ENCODE measurements around the gene TTC34. TPM values are rescaled to one million over a fixed set of nuclear protein-coding genes. Genes with fewer than 3 reads are reported as not detected.

Gene TTC34
- total RNA-seq, 1 experiment from 2014 or later: 1.3 TPM

DNA sequence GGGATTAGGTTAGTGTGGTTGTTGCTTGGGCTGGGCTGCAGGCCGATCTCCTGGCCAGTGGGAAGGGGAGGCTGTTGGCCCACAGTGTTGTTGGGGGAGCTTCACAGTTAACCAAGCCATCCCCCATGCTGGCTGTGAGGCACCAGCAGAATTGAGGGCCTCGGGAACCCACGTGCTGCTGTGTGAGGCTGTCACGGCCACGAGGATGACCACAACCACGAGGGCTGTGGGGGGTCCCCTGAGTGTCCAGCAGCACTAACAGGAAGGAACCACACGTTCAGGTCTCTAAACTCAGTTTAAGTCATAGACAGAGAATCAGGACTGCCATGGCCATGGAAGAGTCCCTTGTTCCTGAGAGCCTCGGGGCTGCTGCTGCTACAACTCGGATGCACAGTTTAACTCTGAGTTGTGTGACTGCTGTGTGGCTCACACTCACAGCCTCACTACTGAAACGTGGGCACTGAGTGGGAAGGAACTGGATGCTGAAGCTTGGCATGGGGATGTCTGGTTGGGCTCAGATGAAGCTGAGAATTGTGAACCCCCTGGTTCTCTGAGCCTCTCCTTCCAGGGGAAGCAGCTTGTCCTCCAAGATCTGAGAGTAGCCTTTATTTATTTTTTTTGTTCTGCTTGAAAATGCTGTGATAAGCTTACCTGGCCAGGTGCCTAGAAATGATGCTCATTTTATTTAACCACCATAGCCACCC lies 163.9 kb downstream of the TTC34 start:
- Histone ChIP-seq H3K9ac (ENCODE audit: low read length) (no peak overlapping the region), H3K4me3 (replicated peaks in 1 of 2; ENCODE audit: low read depth in 1 of 2, low read length in 2 of 2) (no peak overlapping the region), H3K4me2 (ENCODE audit: low read length) (no peak overlapping the region), H2AFZ (ENCODE audit: low read depth, low read length, poor library complexity, severe bottlenecking) (no peak overlapping the region), H3K36me3 (ENCODE audit: control insufficient read depth in 1 of 2, insufficient read depth in 2 of 2, low read length in 2 of 2) (no peaks in the 10 kb centered on the region), H3K27ac (ENCODE audit: low read depth, low read length) (no peak overlapping the region), H3K27me3 (ENCODE audit: insufficient read depth, low read length) (no peaks in the 10 kb centered on the region), H4K20me1 (ENCODE audit: insufficient read depth) (no peaks in the 10 kb centered on the region), H3K9me2 (ENCODE audit: insufficient read depth) (no peaks in the 10 kb centered on the region), H3K4me1 (ENCODE audit: control insufficient read depth in 1 of 2, insufficient read depth in 2 of 2, low read length in 2 of 2) (peaks cover 6 to 27% of the 10 kb centered on the region in 2 experiments; a peak in 3 of 4 replicates), H3K9me3 (ENCODE audit: control insufficient read depth in 1 of 2, insufficient read depth in 1 of 2, low read depth in 1 of 2, low read length in 2 of 2) (peaks cover 0 to 6% of the 10 kb centered on the region in 2 experiments; a peak in 2 of 4 replicates), H3K79me2 (ENCODE audit: insufficient read depth, low read length) (peaks cover 11% of the 10 kb centered on the region; the same call in 1 of the 2 replicates)
- intact Hi-C loops (cut with micrococcal nuclease): no loop called here
- TF ChIP-seq CEBPB (IDR thresholded peaks at IDR 0.05; ENCODE audit: low read depth): no peak
- no peak for TF ChIP-seq SIN3A (IDR thresholded peaks at IDR 0.05; ENCODE audit: low read depth)
- no peak for TF ChIP-seq SRF (IDR thresholded peaks at IDR 0.05; ENCODE audit: low read depth)
- TF ChIP-seq JUND (IDR thresholded peaks at IDR 0.05): 0 out of 2 replicates have a peak, but pooled peaks have one; percentile 24
- TF ChIP-seq TCF7L2 (IDR thresholded peaks at IDR 0.05; ENCODE audit: borderline replicate concordance, extremely low read depth, insufficient read depth, insufficient read length): no peak
- ATAC-seq (no peak), DNase-seq (ENCODE audit: low read depth, low spot score) (no peak)
- no TSS peak for BruUV-seq (replicated peaks)
- ChIA-PET RAD21 (ENCODE audit: low non-redundant PET in 1 of 2, low total read pairs in 2 of 2, uncharacterized antibody in 2 of 2, unreplicated experiment in 2 of 2) (no interaction called here), CTCF (no interaction called here), POLR2A (no interaction called here)

DNA sequence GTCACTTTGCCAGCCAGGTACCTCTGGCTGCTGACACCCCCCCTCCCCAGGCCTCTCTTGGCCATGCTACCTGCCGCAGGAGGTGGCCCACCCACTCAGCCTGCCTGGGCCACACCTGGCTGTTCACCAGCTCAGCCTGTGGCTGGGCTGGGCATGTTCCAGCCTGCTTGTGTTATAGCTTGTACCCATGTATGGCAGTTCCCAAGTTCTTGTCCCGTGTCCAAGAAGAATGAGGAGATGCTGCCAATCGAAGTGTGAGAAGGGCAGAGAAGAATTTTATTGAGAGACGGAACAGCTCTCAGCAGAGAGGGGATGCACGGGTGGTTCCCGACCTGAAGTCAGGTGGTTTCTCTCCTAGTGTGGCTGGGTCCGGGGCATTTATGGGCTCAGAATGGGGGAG lies 164.8 kb downstream of the TTC34 start:
- H3K9ac ChIP-seq (ENCODE audit: low read length): no peak overlapping the region
- no peak overlapping the region for H2AFZ ChIP-seq (ENCODE audit: low read depth, low read length, poor library complexity, severe bottlenecking)
- peaks cover 3% of the 10 kb centered on the region; the same call in 1 of the 2 replicates for H3K79me2 ChIP-seq (ENCODE audit: insufficient read depth, low read length)
- intact Hi-C loops (cut with micrococcal nuclease): no loop called here
- no peak overlapping the region for H3K27ac ChIP-seq (ENCODE audit: low read depth, low read length)
- H3K4me1 ChIP-seq (ENCODE audit: control insufficient read depth in 1 of 2, insufficient read depth in 2 of 2, low read length in 2 of 2): peaks cover 6 to 20% of the 10 kb centered on the region in 2 experiments; a peak in 3 of 4 replicates
- no peaks in the 10 kb centered on the region for H3K9me2 ChIP-seq (ENCODE audit: insufficient read depth)
- ChIA-PET RAD21 (ENCODE audit: low non-redundant PET in 1 of 2, low total read pairs in 2 of 2, uncharacterized antibody in 2 of 2, unreplicated experiment in 2 of 2) (no interaction called here), CTCF (no interaction called here), POLR2A (no interaction called here)
- no peak overlapping the region for H3K4me2 ChIP-seq (ENCODE audit: low read length)
- no peak for DNase-seq (ENCODE audit: low read depth, low spot score)
- H3K27me3 ChIP-seq (ENCODE audit: insufficient read depth, low read length): no peaks in the 10 kb centered on the region
- no peaks in the 10 kb centered on the region for H4K20me1 ChIP-seq (ENCODE audit: insufficient read depth)
- ATAC-seq: no peak
- peaks cover 0 to 6% of the 10 kb centered on the region in 2 experiments; a peak in 2 of 4 replicates for H3K9me3 ChIP-seq (ENCODE audit: control insufficient read depth in 1 of 2, insufficient read depth in 1 of 2, low read depth in 1 of 2, low read length in 2 of 2)
- no TSS peak for BruUV-seq (replicated peaks)
- no peak overlapping the region for H3K4me3 ChIP-seq (replicated peaks in 1 of 2; ENCODE audit: low read depth in 1 of 2, low read length in 2 of 2)
- no peaks in the 10 kb centered on the region for H3K36me3 ChIP-seq (ENCODE audit: control insufficient read depth in 1 of 2, insufficient read depth in 2 of 2, low read length in 2 of 2)
- TF ChIP-seq SIN3A (IDR thresholded peaks at IDR 0.05; ENCODE audit: low read depth) (no peak), SRF (IDR thresholded peaks at IDR 0.05; ENCODE audit: low read depth) (no peak), EZH2phosphoT487 (IDR thresholded peaks at IDR 0.05; ENCODE audit: borderline replicate concordance) (no peak), POLR2A (IDR thresholded peaks at IDR 0.05; ENCODE audit: borderline replicate concordance, extremely low read depth, insufficient read depth, insufficient read length) (no peak), CBX3 (IDR thresholded peaks at IDR 0.05; ENCODE audit: low read depth) (no peak), EZH2 (IDR thresholded peaks at IDR 0.05) (no peak), POLR2AphosphoS5 (IDR thresholded peaks at IDR 0.05; ENCODE audit: low read depth, low read length) (no peak), ZNF274 (IDR thresholded peaks at IDR 0.05; ENCODE audit: low read depth, low read length) (no peak), FOSL1 (IDR thresholded peaks at IDR 0.05; ENCODE audit: low read depth) (no peak), CEBPB (IDR thresholded peaks at IDR 0.05; ENCODE audit: low read depth) (no peak)
- TF ChIP-seq, protein P1, sequence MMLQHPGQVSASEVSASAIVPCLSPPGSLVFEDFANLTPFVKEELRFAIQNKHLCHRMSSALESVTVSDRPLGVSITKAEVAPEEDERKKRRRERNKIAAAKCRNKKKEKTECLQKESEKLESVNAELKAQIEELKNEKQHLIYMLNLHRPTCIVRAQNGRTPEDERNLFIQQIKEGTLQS (IDR thresholded peaks at IDR 0.05): no peak
- TF ChIP-seq, protein P2, sequence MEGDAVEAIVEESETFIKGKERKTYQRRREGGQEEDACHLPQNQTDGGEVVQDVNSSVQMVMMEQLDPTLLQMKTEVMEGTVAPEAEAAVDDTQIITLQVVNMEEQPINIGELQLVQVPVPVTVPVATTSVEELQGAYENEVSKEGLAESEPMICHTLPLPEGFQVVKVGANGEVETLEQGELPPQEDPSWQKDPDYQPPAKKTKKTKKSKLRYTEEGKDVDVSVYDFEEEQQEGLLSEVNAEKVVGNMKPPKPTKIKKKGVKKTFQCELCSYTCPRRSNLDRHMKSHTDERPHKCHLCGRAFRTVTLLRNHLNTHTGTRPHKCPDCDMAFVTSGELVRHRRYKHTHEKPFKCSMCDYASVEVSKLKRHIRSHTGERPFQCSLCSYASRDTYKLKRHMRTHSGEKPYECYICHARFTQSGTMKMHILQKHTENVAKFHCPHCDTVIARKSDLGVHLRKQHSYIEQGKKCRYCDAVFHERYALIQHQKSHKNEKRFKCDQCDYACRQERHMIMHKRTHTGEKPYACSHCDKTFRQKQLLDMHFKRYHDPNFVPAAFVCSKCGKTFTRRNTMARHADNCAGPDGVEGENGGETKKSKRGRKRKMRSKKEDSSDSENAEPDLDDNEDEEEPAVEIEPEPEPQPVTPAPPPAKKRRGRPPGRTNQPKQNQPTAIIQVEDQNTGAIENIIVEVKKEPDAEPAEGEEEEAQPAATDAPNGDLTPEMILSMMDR (IDR thresholded peaks at IDR 0.05 in 2 of 3, conservative IDR thresholded peaks at IDR 0.05 in 1 of 3; ENCODE audit: borderline replicate concordance in 1 of 3, insufficient read depth in 1 of 3, low read depth in 2 of 3, low read length in 2 of 3): no peak
- TF ChIP-seq, protein P3, sequence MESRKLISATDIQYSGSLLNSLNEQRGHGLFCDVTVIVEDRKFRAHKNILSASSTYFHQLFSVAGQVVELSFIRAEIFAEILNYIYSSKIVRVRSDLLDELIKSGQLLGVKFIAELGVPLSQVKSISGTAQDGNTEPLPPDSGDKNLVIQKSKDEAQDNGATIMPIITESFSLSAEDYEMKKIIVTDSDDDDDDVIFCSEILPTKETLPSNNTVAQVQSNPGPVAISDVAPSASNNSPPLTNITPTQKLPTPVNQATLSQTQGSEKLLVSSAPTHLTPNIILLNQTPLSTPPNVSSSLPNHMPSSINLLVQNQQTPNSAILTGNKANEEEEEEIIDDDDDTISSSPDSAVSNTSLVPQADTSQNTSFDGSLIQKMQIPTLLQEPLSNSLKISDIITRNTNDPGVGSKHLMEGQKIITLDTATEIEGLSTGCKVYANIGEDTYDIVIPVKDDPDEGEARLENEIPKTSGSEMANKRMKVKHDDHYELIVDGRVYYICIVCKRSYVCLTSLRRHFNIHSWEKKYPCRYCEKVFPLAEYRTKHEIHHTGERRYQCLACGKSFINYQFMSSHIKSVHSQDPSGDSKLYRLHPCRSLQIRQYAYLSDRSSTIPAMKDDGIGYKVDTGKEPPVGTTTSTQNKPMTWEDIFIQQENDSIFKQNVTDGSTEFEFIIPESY (IDR thresholded peaks at IDR 0.05; ENCODE audit: extremely low read depth, insufficient replicate concordance, low read length): no peak
